Urinary bladder (tissue), 4 donors: ENCODE data around the gene RHOB. TPM values are rescaled to one million over a fixed set of nuclear protein-coding genes. Genes with fewer than 3 reads are reported as not detected.

Source experiments
- DNase-seq: peaks from one replicate; pipeline ENCODE4 v3.0.0-alpha.2; 2015; ENCODE audit errors: extremely low spot score
- H3K27ac ChIP-seq: one replicate; pipeline ENCODE4 v1.5.1; 2013; ENCODE audit warnings: low read depth, mild to moderate bottlenecking, moderate library complexity
- H3K36me3 ChIP-seq: one replicate; pipeline ENCODE4 v1.6.1; 2013; ENCODE audit warnings: mild to moderate bottlenecking, moderate library complexity; ENCODE audit not compliant: insufficient read depth
- H3K4me1 ChIP-seq: one replicate; pipeline ENCODE4 v1.6.1; 2013; ENCODE audit warnings: mild to moderate bottlenecking, moderate library complexity; ENCODE audit not compliant: insufficient read depth
- H3K4me3 ChIP-seq: one replicate; pipeline ENCODE4 v1.5.1; 2013; ENCODE audit warnings: low read depth, low read length
- WGBS: extraction: QIAGEN DNeasy Blood & Tissue Kit; methylation state at CpG from one replicate; pipeline ENCODE4 v1.1.7; 2013; 5-methylcytosine and 5-hydroxymethylcytosine counted together
- polyA plus RNA-seq: library from polyadenylated mRNA; stranded (reverse); fragments of 200-250 nt; gene quantifications from one replicate; pipeline ENCODE4 v1.2.3, GENCODE V29; 2013
- total RNA-seq: library from RNA; depleted of rRNA; stranded (reverse); fragments of >200 nt; gene quantifications from one replicate; pipeline ENCODE4 v1.2.3, GENCODE V29; 2014
- donor health status: healthy with polysubstance abuse.
- donor health status: healthy.

The RHOB gene
- total and polyA plus RNA-seq, 2 donors, result 305 to 1,467 TPM

DNA sequence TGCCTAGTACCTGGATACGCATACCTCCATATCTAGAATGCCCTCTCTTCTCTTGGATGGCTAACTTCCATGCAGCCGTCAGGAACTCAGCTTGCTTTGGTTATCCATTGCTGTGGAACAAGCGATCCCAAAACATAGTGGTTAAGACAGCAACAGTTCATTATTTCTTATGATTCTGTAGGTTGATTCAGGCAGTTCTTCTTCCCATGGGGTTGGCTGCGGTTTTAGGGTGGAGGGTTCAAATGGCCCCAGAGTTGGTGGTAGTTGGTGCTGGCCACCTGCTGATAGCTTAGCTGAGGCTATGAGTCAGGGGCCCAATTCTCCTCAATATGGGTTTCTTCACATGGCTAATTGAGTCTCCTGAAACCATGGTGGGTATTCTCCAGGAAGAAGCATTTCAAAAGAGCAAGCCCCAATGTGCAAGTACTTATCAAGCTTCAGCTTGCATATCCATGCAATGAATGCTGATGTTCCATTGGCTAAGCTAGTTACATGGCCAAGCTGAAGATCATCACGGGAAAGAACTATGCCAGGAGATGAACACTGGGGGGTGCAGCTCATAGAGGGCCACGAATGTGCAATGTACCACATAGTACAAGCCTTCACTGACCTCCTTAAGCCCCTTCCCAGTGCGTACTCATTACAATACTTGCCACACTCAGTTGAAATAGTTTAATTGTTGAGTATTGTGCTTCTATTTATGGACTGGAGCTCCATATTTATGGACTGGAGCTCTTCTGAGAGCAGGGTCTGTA is 10.0 kb upstream of the RHOB start:
- 92% methylated on average over 7 of the region's 7 CpGs for WGBS
- no peaks in the 10 kb centered on the region for H3K36me3 ChIP-seq
- no peak overlapping the region for H3K4me3 ChIP-seq
- no peak overlapping the region for H3K27ac ChIP-seq
- no peaks in the 10 kb centered on the region for H3K4me1 ChIP-seq
- no peak for DNase-seq

DNA sequence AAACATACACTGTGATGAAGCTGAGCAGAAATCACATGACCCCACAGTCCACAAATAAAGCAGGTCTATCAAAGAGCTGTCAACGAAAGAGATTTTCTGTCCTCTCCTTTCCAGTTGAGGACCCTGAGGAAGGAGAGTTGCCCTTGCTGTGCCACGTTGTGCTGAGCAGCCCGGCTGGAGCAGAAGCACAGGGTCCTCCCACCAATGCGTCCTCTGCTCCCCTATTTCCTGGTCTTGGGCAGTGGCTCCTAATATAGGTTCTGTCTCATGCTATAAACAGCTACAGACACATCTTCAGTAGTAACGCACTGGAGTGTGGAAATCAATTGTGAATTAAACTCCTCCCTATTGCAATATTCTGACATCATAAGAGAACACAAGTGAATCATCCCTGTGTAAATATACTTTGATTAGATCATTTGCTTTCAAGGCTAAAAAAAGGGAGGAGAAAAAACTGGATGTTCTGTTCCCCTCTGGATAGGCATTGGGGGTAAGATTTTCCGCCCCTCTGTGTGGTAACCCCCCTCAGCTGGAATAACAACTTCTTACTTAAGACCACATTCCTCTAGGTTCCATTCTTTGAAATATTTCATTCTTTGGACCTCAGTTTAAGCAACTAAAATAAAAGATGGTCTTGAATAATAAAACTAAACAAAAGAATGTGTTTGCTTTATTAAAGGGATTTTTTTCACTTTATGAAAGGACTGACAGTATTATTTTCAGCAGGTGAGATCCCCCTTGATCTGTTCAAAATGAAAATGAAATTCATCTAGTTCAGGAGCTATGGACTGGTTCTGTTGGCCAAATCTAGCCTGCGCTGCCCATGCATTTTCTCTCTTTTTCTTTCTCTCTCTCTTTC is 8.3 kb upstream of the RHOB start:
- peak overlapping the region; percentile 71 for H3K27ac ChIP-seq
- peaks cover 1% of the 10 kb centered on the region for H3K4me1 ChIP-seq
- H3K4me3 ChIP-seq, result no peak overlapping the region
- 61% methylated on average over 7 of the region's 7 CpGs for WGBS
- no peaks in the 10 kb centered on the region for H3K36me3 ChIP-seq
- no peak for DNase-seq

DNA sequence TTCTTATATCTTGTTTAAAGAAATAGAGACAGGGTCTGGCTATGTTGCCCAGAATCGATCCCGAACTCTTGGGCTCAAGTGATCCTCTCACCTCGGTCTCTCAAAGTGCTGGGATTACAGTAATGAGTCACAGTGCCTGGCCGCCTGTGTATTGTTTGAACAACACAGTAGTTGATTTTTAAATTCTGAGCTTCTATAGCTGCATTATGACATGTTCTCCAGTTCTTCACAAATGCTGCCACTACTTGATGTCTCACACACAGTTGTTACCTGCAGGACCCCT is 7.7 kb upstream of the RHOB start:
- no peak overlapping the region for H3K4me3 ChIP-seq
- DNase-seq, result no peak
- peak overlapping the region; percentile 50 for H3K27ac ChIP-seq
- WGBS, result 76% methylated on average over 4 of the region's 4 CpGs
- no peaks in the 10 kb centered on the region for H3K36me3 ChIP-seq
- H3K4me1 ChIP-seq, result peaks cover 1% of the 10 kb centered on the region

DNA sequence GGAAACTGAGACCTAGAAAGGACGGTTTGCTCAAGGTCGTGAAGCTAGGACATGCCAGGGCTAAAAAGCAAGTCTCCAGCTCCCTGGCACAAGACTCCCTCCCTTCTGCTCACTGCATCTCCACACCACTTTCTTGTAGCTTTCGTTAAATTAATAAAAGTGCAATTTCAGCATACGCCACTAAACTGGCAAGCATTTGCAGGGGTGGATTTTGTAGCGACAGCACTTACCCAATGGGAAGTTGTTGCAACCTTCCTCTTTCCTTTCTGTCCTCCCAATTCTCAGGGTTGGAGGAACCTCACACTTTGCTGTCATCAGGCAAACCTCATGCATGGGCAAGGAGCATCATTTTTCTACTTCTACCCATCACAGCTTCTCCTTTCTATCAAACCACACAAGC is 7.4 kb upstream of the RHOB start:
- no peak for DNase-seq
- Histone ChIP-seq H3K4me1 (peaks cover 1% of the 10 kb centered on the region), H3K27ac (no peak overlapping the region), H3K36me3 (no peaks in the 10 kb centered on the region), H3K4me3 (no peak overlapping the region)
- WGBS, result 81% methylated on average over 5 of the region's 5 CpGs

DNA sequence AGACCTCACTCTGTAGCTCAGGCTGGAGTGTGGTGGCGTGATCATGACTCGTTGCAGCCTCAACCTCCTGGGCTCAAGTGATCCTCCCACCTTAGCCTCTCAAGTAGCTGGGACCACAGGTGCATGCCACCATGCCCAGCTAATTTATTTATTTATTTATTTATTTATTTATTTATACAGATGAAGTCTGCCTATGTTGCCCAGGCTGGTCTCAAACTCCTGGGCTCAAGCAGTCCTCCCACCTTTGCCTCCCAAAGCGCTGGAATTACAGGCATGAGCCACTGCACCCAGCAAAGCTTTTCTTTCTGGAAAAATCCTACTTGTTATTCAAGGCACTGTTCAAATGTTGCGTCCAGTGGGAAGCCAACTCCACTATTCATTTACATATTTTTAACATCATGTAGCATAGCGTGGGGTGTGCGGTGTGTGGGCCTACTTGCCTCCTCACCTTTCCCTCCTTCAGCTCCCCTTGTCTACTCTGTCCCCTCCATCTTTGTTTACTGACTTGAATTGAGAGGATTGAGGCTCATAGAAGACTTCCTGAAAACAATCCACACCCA is 6.8 kb upstream of the RHOB start:
- DNase-seq, result no peak
- H3K4me3 ChIP-seq, result no peak overlapping the region
- peaks cover 1% of the 10 kb centered on the region for H3K4me1 ChIP-seq
- WGBS, result 97% methylated on average over 6 of the region's 6 CpGs
- H3K27ac ChIP-seq, result no peak overlapping the region
- no peaks in the 10 kb centered on the region for H3K36me3 ChIP-seq

GRCh38 chr2:20443276-20443920 is 3.5 kb upstream of the RHOB start:
- Histone ChIP-seq H3K4me3 (no peak overlapping the region), H3K36me3 (no peaks in the 10 kb centered on the region), H3K27ac (peak overlapping the region; percentile 41), H3K4me1 (peaks cover 1% of the 10 kb centered on the region)
- WGBS, result 39% methylated on average over 6 of the region's 6 CpGs
- DNase-seq, result no peak

DNA sequence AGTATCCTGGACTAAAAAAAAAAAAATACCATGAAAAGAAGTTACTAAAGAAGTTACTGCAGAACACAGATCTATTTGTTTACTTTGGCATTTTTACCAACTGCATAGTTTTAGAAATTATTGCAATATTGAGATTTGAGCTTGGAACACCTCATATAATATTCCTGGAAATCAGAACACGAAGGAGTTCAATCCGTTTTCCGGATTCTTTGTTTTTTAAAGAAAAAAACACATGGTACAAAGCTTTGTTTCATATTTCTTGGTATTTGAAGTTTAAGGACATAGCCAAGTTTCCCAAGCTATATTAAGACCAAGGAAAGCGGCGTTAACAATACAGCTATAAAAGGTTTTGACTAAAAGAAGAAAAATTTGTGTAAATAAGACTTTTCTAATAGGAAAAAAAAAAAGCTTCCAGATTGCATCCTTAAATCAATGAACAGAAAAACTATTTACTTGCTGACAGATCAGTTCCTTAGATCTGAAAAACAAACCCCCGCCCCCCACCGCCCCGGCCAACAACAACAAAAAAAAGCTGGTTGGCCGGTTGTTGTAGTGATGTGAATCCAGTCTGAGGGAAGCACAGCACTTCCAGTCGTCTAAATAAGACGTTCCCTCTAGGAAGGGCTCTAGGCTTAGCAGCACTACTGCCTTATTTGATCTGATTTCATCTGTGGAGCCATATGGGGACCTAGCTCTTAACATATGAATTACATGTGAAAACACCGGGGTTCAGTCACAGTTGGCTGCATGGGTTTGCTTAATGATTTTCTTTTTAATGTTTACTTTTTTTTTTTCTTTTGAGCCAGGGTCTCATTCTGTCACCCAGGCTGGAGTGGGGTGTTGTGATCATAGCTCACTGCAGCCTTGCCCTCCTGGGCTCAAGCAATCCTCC is 2.5 kb upstream of the RHOB start:
- no peak for DNase-seq
- 14% methylated on average over 12 of the region's 12 CpGs for WGBS
- H3K4me1 ChIP-seq, result peaks cover 1% of the 10 kb centered on the region
- H3K27ac ChIP-seq, result no peak overlapping the region
- H3K36me3 ChIP-seq, result no peaks in the 10 kb centered on the region
- peak overlapping the region; percentile 1 for H3K4me3 ChIP-seq

DNA sequence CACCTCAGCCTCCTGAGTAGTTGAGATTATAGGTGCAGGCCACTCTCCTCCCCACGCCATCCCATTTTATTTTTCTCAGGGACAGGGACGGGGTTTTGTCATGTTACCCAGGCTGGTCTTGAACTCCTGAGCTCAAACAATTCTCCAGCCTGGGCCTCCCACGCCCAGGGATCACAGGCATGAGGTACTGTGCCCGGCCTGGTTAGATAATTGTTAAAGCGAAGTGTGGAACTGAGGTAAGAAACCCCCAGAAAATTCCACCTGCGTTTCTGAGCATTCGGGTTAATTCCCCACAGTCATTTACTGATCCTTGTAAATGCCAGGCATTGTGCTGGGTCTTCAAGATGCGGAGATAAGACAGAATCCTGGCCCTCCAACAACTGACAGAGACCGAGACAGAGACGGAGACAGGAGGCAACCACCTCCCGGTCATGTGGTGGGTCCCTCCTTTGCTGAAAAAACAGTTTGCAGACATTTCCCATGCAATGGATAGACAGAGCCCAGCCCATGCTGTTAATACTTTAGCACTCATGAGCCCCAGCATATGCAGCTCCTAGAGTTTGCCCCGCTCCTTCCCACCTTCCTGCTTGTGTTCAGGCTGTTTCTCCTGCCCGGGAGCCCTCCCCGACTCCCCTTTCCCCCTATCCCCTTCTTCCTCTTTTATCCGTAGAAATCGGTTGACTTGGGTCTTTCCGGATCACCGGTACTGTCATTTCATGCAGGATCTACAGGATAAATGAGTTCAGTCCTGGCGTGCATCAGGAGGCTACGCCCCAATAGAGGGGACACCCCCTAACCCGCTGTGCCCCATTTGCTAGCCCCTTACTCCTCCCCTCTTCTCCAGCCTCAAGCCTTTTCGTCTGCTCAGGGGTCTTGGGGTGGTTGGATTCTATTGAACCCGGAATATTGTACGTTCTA is 1.6 kb upstream of the RHOB start:
- Histone ChIP-seq H3K36me3 (no peaks in the 10 kb centered on the region), H3K27ac (peak overlapping the region; percentile 12), H3K4me1 (peaks cover 1% of the 10 kb centered on the region), H3K4me3 (no peak overlapping the region)
- DNase-seq, result no peak
- 60% methylated on average over 24 of the region's 24 CpGs for WGBS

- no peak for DNase-seq
- 7% methylated on average over 42 of the region's 42 CpGs for WGBS
- peak overlapping the region; percentile 47 for H3K4me3 ChIP-seq
- peaks cover 1% of the 10 kb centered on the region for H3K4me1 ChIP-seq
- H3K36me3 ChIP-seq, result no peaks in the 10 kb centered on the region
- H3K27ac ChIP-seq, result peak overlapping the region; percentile 73
Observed at GRCh38 chr2:20446255-20446916, 488 bp upstream of the RHOB start.

GRCh38 chr2:20447437-20448245 is 767 bp downstream of the RHOB start:
- Histone ChIP-seq H3K4me3 (peak overlapping the region; percentile 73), H3K4me1 (peaks cover 1% of the 10 kb centered on the region), H3K36me3 (no peaks in the 10 kb centered on the region), H3K27ac (peak overlapping the region; percentile 96)
- no peak for DNase-seq
- WGBS, result 1% methylated on average over 78 of the region's 78 CpGs

GRCh38 chr2:20448246-20448976 is 1.5 kb downstream of the RHOB start:
- WGBS, result 13% methylated on average over 26 of the region's 26 CpGs
- no peak for DNase-seq
- peaks cover 1% of the 10 kb centered on the region for H3K4me1 ChIP-seq

More at GRCh38 chr2:20448246-20448976, 1.5 kb downstream of the RHOB start:
- Histone ChIP-seq H3K27ac (peak overlapping the region; percentile 96), H3K36me3 (no peaks in the 10 kb centered on the region), H3K4me3 (peak overlapping the region; percentile 73)
